ENCODE results near the gene KCTD21.
A peak's percentile ranks its signal among the peaks of the same experiment; 100 is the strongest.

The KCTD21 gene

GRCh38 chr11:78170874-78171549 lies 17.4 kb downstream of the KCTD21 start:
- DNase-seq, result no peak

- no peak for DNase-seq
Observed at GRCh38 chr11:78170413-78170812, 18.0 kb downstream of the KCTD21 start.

DNA sequence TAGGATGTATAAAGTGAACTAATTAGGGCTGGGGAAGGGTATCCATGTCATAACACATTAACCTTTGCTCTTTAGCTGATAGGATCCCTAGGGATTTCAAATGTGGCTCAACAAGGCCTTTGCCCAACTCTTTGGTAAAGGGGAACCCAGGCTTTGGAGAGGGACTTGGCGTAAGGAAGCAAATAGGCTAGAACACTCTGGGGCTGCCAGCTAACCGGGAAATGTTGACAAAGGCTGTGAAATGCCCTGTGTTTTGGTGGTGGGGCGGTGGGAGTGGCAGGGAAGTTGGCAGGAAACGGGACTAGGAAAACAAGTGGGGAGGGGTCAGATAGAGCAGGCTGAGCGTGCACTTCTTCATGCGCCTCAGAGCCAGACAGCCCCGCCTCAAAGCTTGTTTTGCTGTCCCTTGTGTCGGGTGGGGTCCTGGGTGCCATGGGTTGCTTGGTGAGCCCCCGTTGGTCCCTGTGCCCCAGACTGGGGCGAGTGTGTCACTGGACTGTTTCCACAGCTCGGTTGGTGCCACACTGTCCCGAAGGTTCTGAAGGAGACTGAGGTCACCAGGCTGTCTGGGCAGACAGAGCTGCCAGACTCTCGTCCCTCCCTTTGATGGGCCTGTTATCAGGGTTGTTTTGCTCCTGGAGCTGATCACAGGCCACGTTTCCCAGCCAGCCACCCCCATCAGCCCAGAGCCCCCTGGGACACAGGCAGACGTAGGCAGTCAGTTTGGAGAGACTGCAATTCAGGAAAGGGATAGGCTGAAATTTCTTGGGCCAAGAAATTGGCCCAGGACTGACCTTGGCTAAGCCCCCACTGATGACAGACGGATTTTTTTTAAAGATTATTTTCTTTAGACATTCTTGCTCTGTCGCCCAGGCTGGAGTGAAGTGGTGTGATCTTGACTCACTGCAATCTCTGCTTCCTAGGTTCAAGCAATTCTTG lies 19.6 kb downstream of the KCTD21 start:
- DNase-seq, result no peak

DNA sequence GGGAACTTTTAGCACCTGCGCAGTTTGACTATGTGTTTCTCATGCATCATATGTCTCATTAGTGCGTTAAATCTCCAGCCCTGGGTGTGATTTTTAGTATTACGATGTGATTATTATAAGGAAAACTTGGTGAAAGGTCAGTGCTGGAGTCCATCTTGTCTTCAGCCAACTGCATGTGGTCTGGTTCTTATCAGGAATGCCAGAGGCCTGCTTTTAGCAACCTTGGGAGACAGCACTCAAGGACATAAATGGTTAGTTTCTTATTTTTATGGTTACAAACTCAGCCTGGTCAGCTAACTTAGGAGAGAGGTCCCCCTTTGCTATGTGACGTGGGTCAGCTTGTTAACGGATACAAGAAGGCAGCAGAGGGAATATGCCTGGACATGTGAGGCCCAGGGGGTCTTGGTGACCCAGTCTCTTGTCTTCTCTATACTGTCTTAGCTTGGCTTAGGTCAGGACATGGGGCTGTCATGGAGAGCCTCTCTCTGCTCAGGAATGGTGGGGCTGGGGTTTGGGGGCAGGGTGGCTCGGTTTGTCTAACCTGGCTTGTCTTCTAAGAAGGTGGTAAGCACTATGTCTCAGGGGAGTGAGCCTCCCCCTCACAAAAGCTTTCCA lies 21.5 kb downstream of the KCTD21 start:
- no peak for DNase-seq

- no peak for DNase-seq
Observed at GRCh38 chr11:78164471-78164870, 24.0 kb downstream of the KCTD21 start.

- no peak for DNase-seq
Observed at GRCh38 chr11:78163828-78164227, 24.6 kb downstream of the KCTD21 start.

DNA sequence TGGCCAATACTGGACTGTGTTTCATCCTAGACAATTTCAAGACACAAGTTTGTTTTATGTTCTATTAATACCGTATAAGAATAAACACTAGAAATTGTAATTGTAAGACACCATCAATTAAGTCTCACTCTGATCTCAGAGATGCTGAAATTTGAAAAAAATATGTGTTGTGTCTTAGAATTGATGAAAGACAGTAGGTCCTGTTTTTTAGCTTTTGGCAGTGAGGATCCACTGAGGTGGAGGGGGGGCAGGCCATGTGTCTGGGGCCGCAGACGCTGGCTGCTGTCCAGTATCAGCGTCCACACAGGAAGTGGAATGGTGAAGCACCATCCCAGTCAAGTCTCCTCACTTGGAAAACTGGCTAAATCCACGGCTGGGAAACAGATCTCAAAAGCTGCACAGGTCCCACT lies 26.5 kb downstream of the KCTD21 start:
- DNase-seq, result no peak

DNA sequence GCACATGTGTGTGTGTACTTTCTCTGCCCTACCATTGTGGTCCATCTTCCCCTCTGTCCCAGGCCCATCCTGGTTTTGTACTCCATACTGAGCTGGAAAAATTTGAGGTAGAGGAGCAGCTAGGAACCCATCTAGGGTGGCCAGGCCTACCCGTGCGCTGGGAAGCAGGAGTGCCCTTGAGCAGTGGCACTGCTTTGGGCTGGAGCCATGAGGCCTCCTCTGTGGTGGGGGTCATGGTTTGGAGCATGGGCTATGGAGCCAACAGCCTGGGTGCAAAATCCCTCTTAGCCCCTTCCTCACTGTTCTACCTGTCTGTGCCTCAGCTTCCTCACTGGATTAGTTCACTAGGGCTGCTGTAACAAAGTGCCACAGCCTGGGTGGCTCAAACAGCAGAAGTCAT lies 27.1 kb downstream of the KCTD21 start:
- DNase-seq, result no peak

DNA sequence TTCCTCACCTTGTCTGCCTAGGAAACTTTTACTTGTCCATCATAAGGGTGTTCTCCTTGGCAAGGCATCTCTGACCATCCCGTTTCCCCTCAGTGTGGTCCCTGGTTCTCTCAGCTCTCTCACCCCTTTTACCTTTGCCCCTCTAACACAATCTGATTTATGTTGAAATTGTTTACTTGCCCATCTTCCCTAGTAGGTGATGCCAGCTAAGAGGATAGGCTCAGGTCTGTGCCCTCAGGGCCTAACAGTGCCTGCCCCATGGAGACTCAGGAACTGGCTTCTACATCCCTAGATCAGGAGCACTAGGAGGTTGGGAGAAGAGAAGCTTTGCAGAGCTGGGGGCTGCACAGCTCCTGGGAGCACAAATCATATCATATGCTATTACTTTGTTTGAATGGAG lies 27.9 kb downstream of the KCTD21 start:
- no peak for DNase-seq

- DNase-seq, result no peak
Observed at GRCh38 chr11:78158987-78159652, 29.3 kb downstream of the KCTD21 start.

GRCh38 chr11:78156127-78156844 lies 32.1 kb downstream of the KCTD21 start:
- DNase-seq, result no peak

- no peak for DNase-seq
Observed at GRCh38 chr11:78151804-78152203, 36.6 kb downstream of the KCTD21 start.

DNA sequence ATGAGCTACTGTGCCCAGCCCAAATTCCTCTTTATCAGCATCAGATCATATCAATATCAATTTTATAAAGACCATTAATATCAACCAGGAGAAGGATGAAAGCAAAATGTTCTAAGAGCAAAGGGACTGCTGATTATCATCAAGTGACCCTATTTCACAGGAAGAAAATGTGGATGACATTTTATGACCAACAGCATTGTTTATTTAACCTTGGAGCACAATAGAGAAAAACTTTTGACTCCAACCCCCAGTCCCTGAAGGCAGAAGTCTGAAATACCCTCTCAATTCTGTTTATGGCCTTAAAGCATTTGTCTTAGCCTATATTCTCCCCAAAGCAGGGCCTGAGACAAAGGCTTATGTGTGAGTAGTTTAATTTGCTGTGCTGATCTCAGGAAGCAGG lies 37.7 kb downstream of the KCTD21 start:
- no peak for DNase-seq

DNA sequence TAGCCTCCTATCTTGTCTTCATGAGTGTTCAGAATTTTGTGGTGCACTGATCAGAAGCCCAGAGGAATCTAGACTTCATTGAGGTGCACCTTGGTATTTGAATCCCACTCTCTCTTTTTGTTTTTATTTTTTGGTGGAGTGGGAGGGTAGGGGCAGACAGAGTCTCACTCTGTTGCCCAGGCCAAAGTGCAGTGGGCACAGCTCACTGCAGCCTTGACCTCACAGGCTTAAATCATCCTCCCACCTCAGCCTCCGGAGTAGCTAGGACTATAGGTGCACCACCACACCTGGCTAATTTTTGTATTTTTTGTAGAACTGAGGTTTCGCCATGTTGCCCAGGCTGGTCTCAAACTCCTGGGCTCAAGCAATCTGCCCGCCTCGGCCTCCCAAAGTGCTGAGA lies 38.1 kb downstream of the KCTD21 start:
- DNase-seq, result no peak

GRCh38 chr11:78149646-78150045 lies 38.8 kb downstream of the KCTD21 start:
- DNase-seq, result no peak

- DNase-seq, result no peak
Observed at GRCh38 chr11:78147807-78148206, 40.6 kb downstream of the KCTD21 start.

- no peak for DNase-seq
Observed at GRCh38 chr11:78145511-78146025, 42.9 kb downstream of the KCTD21 start.

GRCh38 chr11:78140392-78141077 lies 47.9 kb downstream of the KCTD21 start:
- no peak for DNase-seq

- DNase-seq, result peak; percentile 85
Observed at GRCh38 chr11:78139422-78140391, 48.7 kb downstream of the KCTD21 start, which contains the start of gene ALG8. TSS of gene ALG8 (minus strand) at chr11:78139626. CDS start at chr11:78139588, 38 bp downstream.

GRCh38 chr11:78138694-78139421 lies 49.6 kb downstream of the KCTD21 start:
- DNase-seq, result no peak
